ENCODE results near the gene DYRK1A. TPM values are rescaled to one million over a fixed set of nuclear protein-coding genes. Genes with fewer than 3 reads are reported as not detected.

The DYRK1A gene
- total RNA-seq, 2 donors from 2014 or later: 70.5 to 146 TPM

- DNase-seq (ENCODE audit: low spot score): no peak
- WGBS: 97% methylated on average over 7 of the region's 7 CpGs
- intact Hi-C loops (cut with DNase I): no loop called here
Observed at GRCh38 chr21:37574751-37575150, 208.2 kb downstream of the DYRK1A start.

GRCh38 chr21:37575580-37575979 is 209.0 kb downstream of the DYRK1A start:
- TF ChIP-seq POLR2AphosphoS5 (IDR thresholded peaks at IDR 0.05) (no peak), CTCF (IDR thresholded peaks at IDR 0.05) (no peak), POLR2A (IDR thresholded peaks at IDR 0.05) (no peak)
- Histone ChIP-seq H3K9me3 (no peaks in the 10 kb centered on the region), H3K27ac (no peak overlapping the region), H3K36me3 (no peaks in the 10 kb centered on the region), H3K4me3 (no peak overlapping the region), H3K4me1 (replicated peaks) (no peaks in the 10 kb centered on the region), H3K27me3 (replicated peaks; ENCODE audit: insufficient read depth) (no peaks in the 10 kb centered on the region)
- 87% methylated on average over 11 of the region's 11 CpGs for WGBS
- intact Hi-C loops (cut with DNase I): no loop called here
- DNase-seq (ENCODE audit: low spot score): no peak

More at GRCh38 chr21:37574751-37575150, 208.2 kb downstream of the DYRK1A start:
- TF ChIP-seq CTCF (IDR thresholded peaks at IDR 0.05): no peak
- no peak for TF ChIP-seq POLR2AphosphoS5 (IDR thresholded peaks at IDR 0.05)
- TF ChIP-seq POLR2A (IDR thresholded peaks at IDR 0.05): no peak
- Histone ChIP-seq H3K36me3 (no peaks in the 10 kb centered on the region), H3K4me3 (no peak overlapping the region), H3K27me3 (replicated peaks; ENCODE audit: insufficient read depth) (no peaks in the 10 kb centered on the region), H3K27ac (no peak overlapping the region), H3K9me3 (no peaks in the 10 kb centered on the region), H3K4me1 (replicated peaks) (no peaks in the 10 kb centered on the region)

Other genes with a start within 250 kb of the DYRK1A start
- 10 to 100 TPM; 36.8 to 46.1 TPM for gene VPS26C, start 99.4 kb upstream of the DYRK1A start, total RNA-seq

All from prostate gland (tissue), 2 donors.